ENCODE results near the gene NOL4L. TPM values are rescaled to one million over a fixed set of nuclear protein-coding genes. Genes with fewer than 3 reads are reported as not detected.

NOL4L gene
- total and polyA plus RNA-seq, 2 experiments from 2014 or later: 38.8 to 39.2 TPM

- TF ChIP-seq CTCF (conservative IDR thresholded peaks at IDR 0.05; ENCODE audit: low read depth in 2 of 2): no peak
- no peak for TF ChIP-seq EZH2 (IDR thresholded peaks at IDR 0.05; ENCODE audit: low read depth, unreplicated experiment)
- TF ChIP-seq, protein P1, sequence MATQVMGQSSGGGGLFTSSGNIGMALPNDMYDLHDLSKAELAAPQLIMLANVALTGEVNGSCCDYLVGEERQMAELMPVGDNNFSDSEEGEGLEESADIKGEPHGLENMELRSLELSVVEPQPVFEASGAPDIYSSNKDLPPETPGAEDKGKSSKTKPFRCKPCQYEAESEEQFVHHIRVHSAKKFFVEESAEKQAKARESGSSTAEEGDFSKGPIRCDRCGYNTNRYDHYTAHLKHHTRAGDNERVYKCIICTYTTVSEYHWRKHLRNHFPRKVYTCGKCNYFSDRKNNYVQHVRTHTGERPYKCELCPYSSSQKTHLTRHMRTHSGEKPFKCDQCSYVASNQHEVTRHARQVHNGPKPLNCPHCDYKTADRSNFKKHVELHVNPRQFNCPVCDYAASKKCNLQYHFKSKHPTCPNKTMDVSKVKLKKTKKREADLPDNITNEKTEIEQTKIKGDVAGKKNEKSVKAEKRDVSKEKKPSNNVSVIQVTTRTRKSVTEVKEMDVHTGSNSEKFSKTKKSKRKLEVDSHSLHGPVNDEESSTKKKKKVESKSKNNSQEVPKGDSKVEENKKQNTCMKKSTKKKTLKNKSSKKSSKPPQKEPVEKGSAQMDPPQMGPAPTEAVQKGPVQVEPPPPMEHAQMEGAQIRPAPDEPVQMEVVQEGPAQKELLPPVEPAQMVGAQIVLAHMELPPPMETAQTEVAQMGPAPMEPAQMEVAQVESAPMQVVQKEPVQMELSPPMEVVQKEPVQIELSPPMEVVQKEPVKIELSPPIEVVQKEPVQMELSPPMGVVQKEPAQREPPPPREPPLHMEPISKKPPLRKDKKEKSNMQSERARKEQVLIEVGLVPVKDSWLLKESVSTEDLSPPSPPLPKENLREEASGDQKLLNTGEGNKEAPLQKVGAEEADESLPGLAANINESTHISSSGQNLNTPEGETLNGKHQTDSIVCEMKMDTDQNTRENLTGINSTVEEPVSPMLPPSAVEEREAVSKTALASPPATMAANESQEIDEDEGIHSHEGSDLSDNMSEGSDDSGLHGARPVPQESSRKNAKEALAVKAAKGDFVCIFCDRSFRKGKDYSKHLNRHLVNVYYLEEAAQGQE (IDR thresholded peaks at IDR 0.05; ENCODE audit: unreplicated experiment): no peak
- TF ChIP-seq ZNF114 (CRISPR knock-in tag; IDR thresholded peaks at IDR 0.05): no peak
- no peak for TF ChIP-seq ZNF331 (CRISPR knock-in tag; IDR thresholded peaks at IDR 0.05; ENCODE audit: low read depth)
- TF ChIP-seq NANOG (IDR thresholded peaks at IDR 0.05; ENCODE audit: borderline replicate concordance): no peak
Measured at GRCh38 chr20:32436142-32436861, 148.8 kb downstream of the NOL4L start (continued).

- peaks cover 6% of the 10 kb centered on the region; the same call in 1 of the 2 replicates for H3F3A ChIP-seq (replicated peaks; ENCODE audit: low read depth)
- H4K20me1 ChIP-seq (replicated peaks; ENCODE audit: insufficient read depth): peaks cover 26% of the 10 kb centered on the region
- Mint-ChIP-seq H3K27me3 (ENCODE audit: insufficient read depth, low read depth, poor library complexity) (no peaks in the 10 kb centered on the region), H3K4me1 (no peaks in the 10 kb centered on the region), H3K9me3 (no peaks in the 10 kb centered on the region), H3K36me3 (ENCODE audit: low read depth) (peaks cover 19% of the 10 kb centered on the region), H3K4me3 (no peak overlapping the region), H3K27ac (no peak overlapping the region)
- no peaks in the 10 kb centered on the region for H3K27me3 ChIP-seq (ENCODE audit: insufficient read depth)
- no peak overlapping the region for H2AFZ ChIP-seq
- no peak for ATAC-seq
- H3K9me2 ChIP-seq (ENCODE audit: insufficient read depth): 0 out of 2 replicates have a peak, but pooled peaks cover 4% of the 10 kb centered on the region
- H3K4me3 ChIP-seq: no peak overlapping the region
- no peak overlapping the region for H3K27ac ChIP-seq (ENCODE audit: low read depth)
- no peaks in the 10 kb centered on the region for H3K79me2 ChIP-seq (replicated peaks; ENCODE audit: insufficient read depth)
- no peak overlapping the region for H3K4me2 ChIP-seq
- no peak for DNase-seq (ENCODE audit: low spot score)
- peaks cover 12% of the 10 kb centered on the region for H3K36me3 ChIP-seq (ENCODE audit: insufficient read depth)
- no peaks in the 10 kb centered on the region for H3K4me1 ChIP-seq (ENCODE audit: insufficient read depth)
- TF ChIP-seq EZH2 (IDR thresholded peaks at IDR 0.05; ENCODE audit: low read depth, unreplicated experiment) (no peak), POLR2AphosphoS5 (IDR thresholded peaks at IDR 0.05; ENCODE audit: low read depth) (no peak)
Measured at GRCh38 chr20:32435449-32436107, 149.6 kb downstream of the NOL4L start.

Measured in GM23338 (cell line).